ENCODE data around the gene SASH3.

The SASH3 gene

GRCh38 chrX:129769467-129770154 lies 10.1 kb upstream of the SASH3 start:
- H3K36me3 Mint-ChIP-seq (ENCODE audit: low read depth): peaks cover 3% of the 10 kb centered on the region
- H3K9me3 Mint-ChIP-seq: no peaks in the 10 kb centered on the region
- DNase-seq (peak; percentile 63), ATAC-seq (peak; percentile 83)
- H3K27me3 Mint-ChIP-seq: no peaks in the 10 kb centered on the region
- peak overlapping the region; percentile 81 for H3K27ac Mint-ChIP-seq
- peaks cover 68% of the 10 kb centered on the region for H3K4me1 Mint-ChIP-seq
- peak overlapping the region; percentile 36 for H3K4me3 Mint-ChIP-seq

GRCh38 chrX:129771266-129771995 lies 8.3 kb upstream of the SASH3 start:
- no peak for DNase-seq
- Mint-ChIP-seq H3K4me3 (peak overlapping the region; percentile 36), H3K27me3 (no peaks in the 10 kb centered on the region), H3K4me1 (peaks cover 76% of the 10 kb centered on the region), H3K9me3 (no peaks in the 10 kb centered on the region), H3K27ac (peak overlapping the region; percentile 86), H3K36me3 (ENCODE audit: low read depth) (peaks cover 3% of the 10 kb centered on the region)
- no peak for ATAC-seq

- ATAC-seq (peak; percentile 20), DNase-seq (peak; percentile 57)
- no peak overlapping the region for H3K4me3 Mint-ChIP-seq
- peaks cover 3% of the 10 kb centered on the region for H3K36me3 Mint-ChIP-seq (ENCODE audit: low read depth)
- H3K4me1 Mint-ChIP-seq: peaks cover 78% of the 10 kb centered on the region
- H3K27ac Mint-ChIP-seq: peak overlapping the region; percentile 87
- no peaks in the 10 kb centered on the region for H3K27me3 Mint-ChIP-seq
- no peaks in the 10 kb centered on the region for H3K9me3 Mint-ChIP-seq
Measured at GRCh38 chrX:129772796-129773431, 6.8 kb upstream of the SASH3 start.

DNA sequence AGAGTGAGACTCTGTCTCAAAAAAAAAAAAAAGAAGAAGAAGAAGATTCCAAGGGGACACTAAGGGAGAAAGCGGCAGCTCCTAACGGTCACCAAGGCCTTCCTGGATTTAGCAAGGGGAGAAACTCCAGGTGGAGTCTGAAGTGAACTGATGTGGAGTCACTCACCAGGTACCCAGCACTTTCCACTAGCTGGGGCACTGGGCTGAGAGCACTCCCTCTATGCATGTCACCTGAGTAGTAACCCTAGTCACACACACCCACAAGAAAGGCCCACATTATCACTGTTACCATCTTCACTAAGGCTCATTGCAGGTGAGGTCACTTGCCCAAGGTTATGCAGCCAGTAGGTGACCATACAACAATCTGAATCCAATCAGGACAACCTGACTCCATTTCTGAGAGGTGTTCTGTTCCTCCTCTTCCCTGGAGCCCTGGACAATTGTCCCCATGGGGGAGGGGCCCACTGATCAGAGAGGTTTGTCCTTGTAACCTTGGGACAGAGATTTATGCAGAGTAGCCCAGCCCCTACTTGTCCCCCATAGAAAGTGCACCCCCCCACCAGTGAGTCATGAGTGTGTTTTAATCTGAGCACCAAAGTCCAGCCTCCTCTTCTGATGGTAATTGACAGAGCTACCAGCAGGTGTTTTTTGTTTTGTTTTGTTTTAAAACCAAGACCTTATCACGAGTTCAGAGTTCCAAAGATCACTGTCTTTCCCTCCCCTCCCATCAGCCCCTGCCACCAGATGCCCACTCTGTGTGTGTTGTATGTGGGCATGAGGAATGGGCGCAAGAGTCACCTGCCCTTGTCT lies 5.9 kb upstream of the SASH3 start:
- peaks cover 3% of the 10 kb centered on the region for H3K36me3 Mint-ChIP-seq (ENCODE audit: low read depth)
- H3K27ac Mint-ChIP-seq: peak overlapping the region; percentile 54
- H3K4me3 Mint-ChIP-seq: no peak overlapping the region
- DNase-seq: no peak
- no peak for ATAC-seq
- peaks cover 78% of the 10 kb centered on the region for H3K4me1 Mint-ChIP-seq
- H3K9me3 Mint-ChIP-seq: no peaks in the 10 kb centered on the region
- H3K27me3 Mint-ChIP-seq: no peaks in the 10 kb centered on the region

- H3K4me3 Mint-ChIP-seq: peak overlapping the region; percentile 81
- no peaks in the 10 kb centered on the region for H3K27me3 Mint-ChIP-seq
- no peaks in the 10 kb centered on the region for H3K9me3 Mint-ChIP-seq
- peak; percentile 74 for DNase-seq
- peak overlapping the region; percentile 94 for H3K27ac Mint-ChIP-seq
- peak; percentile 22 for ATAC-seq
- peaks cover 62% of the 10 kb centered on the region for H3K4me1 Mint-ChIP-seq
- peaks cover 13% of the 10 kb centered on the region for H3K36me3 Mint-ChIP-seq (ENCODE audit: low read depth)
Measured at GRCh38 chrX:129777218-129778030, 2.3 kb upstream of the SASH3 start.

- peaks cover 59% of the 10 kb centered on the region for H3K4me1 Mint-ChIP-seq
- peak overlapping the region; percentile 94 for H3K27ac Mint-ChIP-seq
- no peaks in the 10 kb centered on the region for H3K9me3 Mint-ChIP-seq
- H3K36me3 Mint-ChIP-seq (ENCODE audit: low read depth): peaks cover 29% of the 10 kb centered on the region
- no peak for DNase-seq
- peak overlapping the region; percentile 93 for H3K4me3 Mint-ChIP-seq
- no peak for ATAC-seq
- H3K27me3 Mint-ChIP-seq: no peaks in the 10 kb centered on the region
Measured at GRCh38 chrX:129779086-129779672, 570 bp upstream of the SASH3 start.

- Mint-ChIP-seq H3K36me3 (ENCODE audit: low read depth) (peaks cover 39% of the 10 kb centered on the region), H3K27ac (peak overlapping the region; percentile 94), H3K27me3 (no peaks in the 10 kb centered on the region), H3K4me3 (peak overlapping the region; percentile 93), H3K4me1 (peaks cover 59% of the 10 kb centered on the region), H3K9me3 (no peaks in the 10 kb centered on the region)
- no peak for DNase-seq
- ATAC-seq: no peak
Measured at GRCh38 chrX:129780441-129781105, 824 bp downstream of the SASH3 start.

GRCh38 chrX:129781134-129781672 lies 1.5 kb downstream of the SASH3 start:
- H3K27me3 Mint-ChIP-seq: no peaks in the 10 kb centered on the region
- H3K9me3 Mint-ChIP-seq: no peaks in the 10 kb centered on the region
- peaks cover 61% of the 10 kb centered on the region for H3K4me1 Mint-ChIP-seq
- peak; percentile 74 for DNase-seq
- H3K27ac Mint-ChIP-seq: peak overlapping the region; percentile 94
- peak overlapping the region; percentile 93 for H3K4me3 Mint-ChIP-seq
- peaks cover 44% of the 10 kb centered on the region for H3K36me3 Mint-ChIP-seq (ENCODE audit: low read depth)
- ATAC-seq: peak; percentile 92

GRCh38 chrX:129781680-129782495 lies 2.1 kb downstream of the SASH3 start:
- Mint-ChIP-seq H3K4me3 (peak overlapping the region; percentile 93), H3K4me1 (peaks cover 61% of the 10 kb centered on the region), H3K27me3 (no peaks in the 10 kb centered on the region), H3K36me3 (ENCODE audit: low read depth) (peaks cover 45% of the 10 kb centered on the region), H3K27ac (peak overlapping the region; percentile 93), H3K9me3 (no peaks in the 10 kb centered on the region)
- peak; percentile 20 for ATAC-seq
- DNase-seq: peak; percentile 40

- Mint-ChIP-seq H3K27me3 (no peaks in the 10 kb centered on the region), H3K27ac (peak overlapping the region; percentile 93), H3K4me1 (peaks cover 65% of the 10 kb centered on the region), H3K4me3 (peak overlapping the region; percentile 93), H3K9me3 (no peaks in the 10 kb centered on the region), H3K36me3 (ENCODE audit: low read depth) (peaks cover 52% of the 10 kb centered on the region)
- DNase-seq: no peak
- ATAC-seq: no peak
Measured at GRCh38 chrX:129782706-129783105, 3.0 kb downstream of the SASH3 start.

DNA sequence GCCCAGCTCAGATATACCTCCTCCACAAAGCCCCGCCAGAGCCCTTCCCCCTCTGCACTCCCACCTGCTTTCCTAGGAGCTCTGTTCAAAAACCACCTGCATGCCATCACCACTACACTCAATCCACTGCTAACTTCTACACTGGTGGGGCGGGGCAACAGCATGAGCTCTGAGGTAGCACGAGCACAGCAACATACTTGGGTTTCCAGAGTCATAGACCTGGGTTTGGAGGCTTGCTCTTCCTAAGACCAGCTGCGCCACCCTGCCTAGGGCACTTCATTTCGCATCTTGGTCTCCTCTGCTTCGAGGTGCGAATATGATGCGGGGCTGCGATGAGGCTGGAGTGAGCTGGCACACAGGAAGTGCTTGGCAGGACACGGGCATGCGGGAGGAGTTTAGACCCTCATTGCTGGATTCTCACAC lies 3.6 kb downstream of the SASH3 start:
- H3K9me3 Mint-ChIP-seq: no peaks in the 10 kb centered on the region
- H3K36me3 Mint-ChIP-seq (ENCODE audit: low read depth): peaks cover 53% of the 10 kb centered on the region
- peaks cover 60% of the 10 kb centered on the region for H3K4me1 Mint-ChIP-seq
- no peak for DNase-seq
- H3K4me3 Mint-ChIP-seq: peak overlapping the region; percentile 93
- no peak for ATAC-seq
- H3K27ac Mint-ChIP-seq: peak overlapping the region; percentile 93
- H3K27me3 Mint-ChIP-seq: no peaks in the 10 kb centered on the region

GRCh38 chrX:129784371-129784770 lies 4.6 kb downstream of the SASH3 start:
- H3K27ac Mint-ChIP-seq: peak overlapping the region; percentile 93
- DNase-seq (no peak), ATAC-seq (no peak)
- peaks cover 56% of the 10 kb centered on the region for H3K36me3 Mint-ChIP-seq (ENCODE audit: low read depth)
- no peaks in the 10 kb centered on the region for H3K27me3 Mint-ChIP-seq
- H3K9me3 Mint-ChIP-seq: no peaks in the 10 kb centered on the region
- H3K4me3 Mint-ChIP-seq: peak overlapping the region; percentile 93
- peaks cover 53% of the 10 kb centered on the region for H3K4me1 Mint-ChIP-seq
